ENCODE measurements around the gene MAPKAP1.

MAPKAP1 gene

DNA sequence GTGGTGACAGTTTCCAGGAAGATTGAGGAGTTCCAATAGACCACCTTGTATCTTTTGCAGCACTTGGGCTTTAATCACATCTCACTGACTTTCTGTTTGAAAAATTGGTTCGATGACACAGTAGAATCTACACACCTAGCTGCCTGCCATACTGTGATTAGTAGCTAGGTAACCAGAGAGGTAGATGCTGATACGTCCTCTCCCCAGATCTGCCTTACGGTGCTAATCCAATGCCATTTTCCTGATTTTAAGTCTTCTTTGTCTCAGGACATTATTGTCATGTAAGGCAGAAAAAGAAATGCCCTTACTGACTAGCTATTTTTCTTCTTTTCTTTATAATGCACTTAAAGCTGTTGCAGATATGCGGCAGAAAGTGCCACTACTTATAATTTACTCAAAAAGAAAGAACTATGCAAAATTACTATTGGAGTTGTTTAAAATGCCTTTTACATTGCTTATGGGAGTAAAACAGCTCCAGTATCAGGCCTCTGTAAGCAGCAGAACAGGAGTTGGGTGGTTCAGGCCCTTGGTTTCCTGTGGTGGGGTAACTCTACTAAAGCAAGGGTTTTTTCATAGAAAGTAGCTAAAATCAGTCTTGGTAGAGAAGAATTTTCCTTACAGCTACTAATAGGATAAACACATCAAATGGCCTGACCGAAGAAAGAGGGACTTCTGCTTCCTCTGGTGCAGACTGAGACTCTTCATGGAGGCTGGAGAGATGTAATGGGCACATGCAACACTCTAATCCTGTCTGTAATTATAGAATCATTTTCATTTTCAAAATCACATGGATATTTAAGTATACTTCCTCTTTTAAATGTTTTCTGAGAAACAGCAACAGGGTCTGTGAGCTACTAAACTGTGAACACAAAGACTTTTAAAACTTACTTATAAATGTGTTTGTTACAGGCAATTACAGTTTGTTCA lies 177.2 kb downstream of the MAPKAP1 start:
- no peak for DNase-seq

DNA sequence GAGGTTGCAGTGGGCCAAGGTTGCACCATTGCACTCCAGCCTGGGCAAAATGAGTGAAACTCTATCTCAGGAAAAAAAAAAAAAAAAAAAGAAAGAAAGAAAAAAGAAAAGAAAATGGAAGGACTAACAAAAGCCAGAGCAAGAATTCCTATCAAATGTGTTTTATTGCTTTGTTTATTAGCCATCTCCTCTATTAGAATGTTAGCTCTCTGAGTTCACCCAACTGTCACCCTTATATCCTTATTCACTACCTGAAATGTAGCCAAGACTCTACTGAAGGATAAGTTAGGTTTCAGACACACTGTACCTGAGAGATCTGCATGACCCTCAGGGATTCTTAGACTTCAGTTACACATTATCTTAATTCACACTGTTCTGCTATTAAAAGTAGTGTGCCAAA lies 177.9 kb downstream of the MAPKAP1 start:
- no peak for DNase-seq

DNA sequence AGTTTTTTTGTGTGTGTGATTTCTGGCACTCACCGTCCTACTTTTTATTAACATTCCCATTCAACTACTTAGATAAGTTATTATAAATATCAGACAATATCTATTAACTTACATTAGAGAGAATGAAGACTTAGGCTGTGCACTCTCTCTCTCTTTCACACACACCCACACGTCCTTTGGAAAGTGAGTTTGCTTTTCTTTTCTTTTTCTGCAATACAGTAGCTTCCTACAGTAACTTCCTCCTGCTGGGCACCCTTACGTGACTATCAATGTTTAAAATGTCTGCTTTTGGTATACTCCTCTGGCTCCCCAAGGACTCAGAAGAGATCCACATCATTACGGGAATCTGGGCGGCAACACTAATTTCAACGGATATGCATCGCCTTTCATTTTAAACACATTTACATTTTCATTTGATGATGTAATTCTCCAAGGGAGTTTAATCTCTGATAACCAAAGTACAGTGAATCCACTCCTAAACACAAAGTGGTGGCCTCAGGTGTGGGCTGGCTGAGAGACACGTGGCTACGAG lies 179.5 kb downstream of the MAPKAP1 start:
- no peak for DNase-seq

DNA sequence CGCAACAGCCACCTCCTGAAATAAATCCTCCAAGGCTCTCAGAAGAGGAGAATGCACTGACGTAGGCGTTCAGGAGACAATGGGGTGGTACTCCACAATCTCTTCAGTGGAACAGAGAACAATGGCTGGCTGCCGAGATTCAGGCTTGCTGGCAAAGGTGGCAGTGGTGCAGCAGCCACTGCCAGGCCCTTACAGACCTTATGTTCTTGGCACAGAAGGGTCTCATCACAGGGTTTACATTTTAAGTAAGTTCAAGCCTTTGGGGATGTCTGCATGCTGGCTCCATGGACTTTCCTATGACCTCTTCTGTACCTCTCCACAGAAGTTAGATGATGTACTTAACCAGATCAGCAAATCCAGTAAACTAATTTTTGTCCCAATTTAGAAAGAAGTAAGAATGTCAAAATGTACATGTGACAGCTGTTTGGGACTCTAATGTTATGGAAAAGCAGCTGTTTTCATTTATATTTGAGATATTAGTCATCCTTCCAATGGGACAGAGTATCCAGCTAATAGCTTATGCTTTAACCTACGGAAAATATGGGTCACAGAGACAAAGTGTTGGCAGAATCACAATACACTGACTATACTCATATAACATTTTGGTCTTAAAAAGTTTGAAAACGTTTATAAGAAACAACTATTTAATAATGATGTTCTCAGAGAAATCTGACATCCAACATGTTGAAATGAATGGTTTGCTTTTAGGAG lies 180.9 kb downstream of the MAPKAP1 start:
- DNase-seq, result no peak

DNA sequence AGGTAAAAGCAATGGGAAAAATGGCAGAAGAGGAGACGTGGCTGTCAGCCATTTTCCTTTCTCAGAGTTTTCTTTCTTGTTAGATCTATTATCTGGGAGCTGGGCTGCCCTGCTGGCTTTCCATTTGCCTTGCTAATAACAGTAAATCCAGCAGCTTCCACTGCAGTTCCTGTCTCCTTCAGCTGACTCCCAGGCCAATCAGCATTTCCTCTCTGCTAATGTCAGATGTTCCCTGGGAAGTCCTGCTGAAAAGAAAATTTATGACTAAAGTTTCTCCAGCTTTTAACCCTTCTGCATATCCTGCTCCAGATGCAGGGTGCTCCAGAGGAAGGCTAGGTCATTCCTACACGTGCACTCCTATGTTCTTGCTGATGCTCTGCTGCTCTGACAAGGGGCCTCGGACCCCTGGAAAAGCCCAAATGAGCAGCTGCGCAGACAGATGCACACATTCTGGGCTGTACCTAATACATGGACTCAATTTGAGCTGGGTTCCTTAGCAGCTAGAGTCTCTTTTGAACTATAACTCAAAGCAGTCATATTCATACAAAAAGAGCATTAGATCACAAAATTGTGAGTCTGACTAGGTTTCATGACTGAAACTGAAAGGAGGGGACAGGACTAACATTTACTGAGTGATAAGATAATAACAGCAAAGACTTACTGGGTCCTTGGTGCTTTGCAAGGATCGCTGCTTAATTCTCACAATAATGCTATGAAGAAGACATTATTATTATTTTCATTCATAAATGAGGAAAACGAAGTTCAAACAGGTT lies 182.2 kb downstream of the MAPKAP1 start:
- DNase-seq, result no peak

DNA sequence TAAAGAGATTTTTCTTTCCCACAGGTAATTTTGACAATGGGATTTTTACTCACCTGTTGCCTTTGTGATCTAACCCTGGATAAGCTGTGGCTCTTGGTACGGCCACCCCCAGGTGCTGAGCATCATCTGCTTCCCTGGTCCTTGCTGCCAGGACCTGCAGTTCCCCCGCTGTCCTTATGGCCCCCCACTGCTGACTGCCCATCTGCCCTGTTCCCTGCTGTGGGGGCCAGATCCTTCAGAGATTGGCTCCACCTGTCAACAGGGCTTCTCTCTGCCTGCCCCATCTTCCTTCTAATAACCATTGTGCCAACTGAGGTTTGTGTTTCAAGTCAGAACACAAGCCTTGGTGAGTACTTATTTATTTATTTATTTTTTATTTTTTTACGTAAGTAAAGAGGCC lies 183.3 kb downstream of the MAPKAP1 start:
- no peak for DNase-seq

DNA sequence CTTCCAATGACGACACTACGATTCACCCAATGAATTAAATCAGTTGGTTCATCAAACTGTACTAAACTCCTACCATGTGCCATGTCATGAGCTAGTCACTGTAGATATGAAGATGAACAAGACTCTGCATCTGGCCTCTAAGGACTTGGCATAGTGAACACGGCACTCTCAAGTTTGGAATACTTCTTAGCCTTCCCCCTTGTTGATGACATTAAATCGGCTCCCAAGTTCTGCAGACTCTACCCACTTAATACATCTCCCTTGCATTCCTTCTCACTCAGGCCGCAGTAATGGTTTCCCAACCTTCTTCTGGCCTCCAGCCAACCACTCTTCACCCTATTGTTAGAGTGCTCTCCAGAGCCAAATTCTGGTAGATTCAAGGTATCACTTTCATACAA lies 184.7 kb downstream of the MAPKAP1 start:
- DNase-seq, result no peak

DNA sequence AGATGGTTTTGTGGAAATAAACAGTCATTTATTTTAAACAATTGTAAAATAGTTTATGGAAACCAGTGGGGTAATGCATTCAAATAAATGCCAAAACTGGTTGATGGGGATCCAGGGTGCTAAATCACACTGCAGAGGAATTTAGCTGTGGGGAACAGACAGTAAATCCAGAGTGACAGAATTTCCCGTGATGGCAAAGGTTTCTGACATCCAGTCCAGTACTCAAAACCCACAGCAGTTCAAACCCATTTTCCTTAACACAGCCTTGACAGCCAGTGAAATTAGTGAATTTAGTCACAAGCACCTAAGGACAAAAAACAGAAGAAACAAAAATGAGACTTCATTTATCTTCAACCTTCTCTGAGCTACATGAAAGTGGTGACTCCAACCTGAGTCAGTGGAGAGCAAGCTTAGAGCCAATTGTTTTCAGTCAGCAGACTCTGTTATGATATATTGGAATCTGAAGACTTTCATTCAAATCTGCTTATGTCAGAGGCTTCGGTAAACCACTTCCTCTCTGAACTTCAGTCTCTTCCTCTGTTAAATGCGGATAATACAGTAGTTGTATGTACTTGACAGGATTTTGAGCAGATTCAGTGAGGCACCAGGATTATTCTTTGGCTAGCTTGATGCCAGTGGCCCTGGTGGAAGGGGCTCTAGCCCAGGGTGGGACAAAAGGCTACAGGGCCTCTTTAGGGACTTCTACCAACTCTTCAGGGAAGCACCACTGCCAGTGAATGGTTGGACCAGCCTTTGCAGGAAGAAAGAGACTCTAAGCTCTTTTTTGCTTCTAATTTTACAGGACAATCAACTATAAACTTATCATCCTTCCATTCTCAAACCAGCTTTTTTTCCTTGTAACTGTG lies 185.3 kb downstream of the MAPKAP1 start:
- DNase-seq, result no peak

DNA sequence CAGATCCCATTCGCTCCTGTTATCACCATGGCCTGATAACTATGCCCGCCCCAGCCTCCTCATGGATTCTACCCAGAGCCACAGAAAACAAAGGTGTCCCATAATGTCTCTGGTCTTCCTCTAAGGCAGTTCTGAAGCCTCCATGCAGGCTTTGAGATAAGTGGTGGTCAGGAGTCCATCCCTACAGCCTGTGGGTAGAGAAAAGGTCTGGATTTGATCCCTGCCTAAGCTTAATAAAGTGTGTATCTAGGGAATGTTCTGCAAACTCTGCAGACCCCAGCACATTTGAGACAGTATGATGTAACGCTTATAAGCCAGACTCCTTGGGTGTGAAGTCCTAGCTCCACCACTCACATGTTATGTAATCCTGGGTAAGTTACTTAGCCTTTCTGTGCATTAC lies 187.3 kb downstream of the MAPKAP1 start:
- DNase-seq, result no peak

DNA sequence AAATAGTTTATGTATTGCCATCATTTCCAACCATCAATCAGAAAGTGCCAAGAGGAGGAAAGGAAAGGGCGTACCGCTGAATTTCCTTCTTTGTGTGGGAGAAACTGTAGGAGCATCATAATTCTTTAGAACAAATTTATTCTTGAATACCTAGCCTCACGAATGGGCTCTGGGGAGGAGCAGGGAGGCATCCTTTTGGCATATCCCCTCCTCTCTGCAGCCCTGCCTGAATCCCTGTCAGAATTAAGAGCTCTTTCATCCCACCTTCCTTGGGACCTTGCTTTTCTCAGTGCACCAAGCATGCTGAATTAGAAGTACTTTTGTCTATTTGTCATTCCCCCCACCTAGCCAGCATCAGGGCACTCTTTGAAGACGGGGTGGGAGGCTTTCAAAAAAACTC lies 189.4 kb downstream of the MAPKAP1 start:
- no peak for DNase-seq

DNA sequence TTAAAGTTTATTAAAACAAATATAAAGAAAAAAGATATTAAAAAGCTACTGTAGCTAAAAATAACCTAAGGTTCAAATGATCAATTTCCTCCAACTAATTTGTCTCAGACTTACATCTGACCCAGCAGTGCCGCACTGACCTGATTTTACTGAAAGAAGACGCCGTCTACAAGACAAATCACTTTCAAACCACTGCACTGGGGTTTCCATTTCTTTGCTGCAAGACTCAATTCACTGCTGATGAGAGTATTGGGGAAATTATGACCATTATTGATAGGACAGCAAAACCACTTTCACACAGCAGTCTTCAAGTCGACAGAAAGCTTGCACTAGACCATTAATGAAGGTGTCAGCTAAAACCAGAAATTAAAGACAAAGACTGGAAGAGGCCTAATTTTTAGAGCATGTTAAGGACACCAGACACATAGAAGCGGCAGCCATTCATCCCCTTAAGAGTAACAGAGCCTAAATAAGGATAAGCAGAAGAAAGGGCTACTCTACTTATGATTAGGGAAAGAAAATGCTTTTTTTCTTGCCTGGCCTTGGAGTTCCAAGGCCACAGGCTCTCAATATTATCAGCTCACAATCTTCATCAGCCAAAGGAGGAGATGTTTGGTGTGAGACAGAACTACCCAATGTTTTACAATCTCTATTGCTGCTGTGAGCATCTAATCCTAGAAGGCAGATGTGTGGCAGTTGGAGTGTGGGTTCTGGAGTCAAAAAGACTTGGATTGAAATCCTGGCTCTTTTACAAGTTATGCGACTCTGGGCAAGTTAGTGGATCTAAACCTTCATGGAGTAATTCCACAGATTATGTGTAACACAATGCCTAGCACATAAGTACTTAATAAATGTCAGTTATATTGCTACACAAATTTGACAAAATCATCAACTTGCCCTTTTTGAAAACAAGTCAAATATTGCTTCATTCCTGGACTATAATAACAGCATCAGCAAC lies 190.7 kb downstream of the MAPKAP1 start:
- no peak for DNase-seq

DNA sequence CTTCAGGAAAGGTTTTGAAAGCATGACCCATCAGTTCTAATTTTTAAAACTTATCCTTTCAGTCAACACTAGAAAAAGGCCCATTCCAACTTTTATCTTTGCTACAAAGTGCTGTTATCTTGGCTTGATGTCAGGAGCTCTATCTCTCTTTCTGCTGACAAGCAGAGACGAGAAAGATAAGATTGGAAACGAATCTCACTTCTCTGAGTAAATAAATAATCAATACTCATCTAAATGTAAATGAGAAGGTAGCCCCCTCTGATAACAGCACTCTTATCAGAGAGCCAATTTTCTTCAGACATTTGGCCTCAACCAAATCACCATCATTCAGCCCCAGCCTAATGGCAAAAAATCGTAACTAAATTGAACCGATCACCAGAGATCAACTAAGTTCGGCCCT lies 191.7 kb downstream of the MAPKAP1 start:
- DNase-seq, result no peak

DNA sequence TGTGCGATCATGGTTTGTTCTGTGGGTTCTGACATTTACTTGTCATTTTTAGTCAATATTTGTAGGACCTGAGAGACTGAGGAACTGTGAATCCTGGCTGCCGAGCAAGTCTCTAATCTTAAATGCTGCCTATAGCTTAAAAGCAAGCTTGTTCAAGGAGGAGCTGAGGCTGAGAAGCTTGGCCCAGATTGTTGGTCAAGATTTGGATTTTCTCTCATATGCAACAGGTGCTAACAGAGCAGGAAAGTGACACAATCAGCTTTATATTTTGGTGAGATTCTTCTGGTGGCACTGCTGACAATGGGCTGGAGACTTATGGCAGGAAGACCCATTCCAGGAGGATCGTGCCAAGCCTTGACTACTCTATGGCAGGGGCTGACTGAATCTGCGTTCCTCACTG lies 192.5 kb downstream of the MAPKAP1 start:
- DNase-seq, result no peak

DNA sequence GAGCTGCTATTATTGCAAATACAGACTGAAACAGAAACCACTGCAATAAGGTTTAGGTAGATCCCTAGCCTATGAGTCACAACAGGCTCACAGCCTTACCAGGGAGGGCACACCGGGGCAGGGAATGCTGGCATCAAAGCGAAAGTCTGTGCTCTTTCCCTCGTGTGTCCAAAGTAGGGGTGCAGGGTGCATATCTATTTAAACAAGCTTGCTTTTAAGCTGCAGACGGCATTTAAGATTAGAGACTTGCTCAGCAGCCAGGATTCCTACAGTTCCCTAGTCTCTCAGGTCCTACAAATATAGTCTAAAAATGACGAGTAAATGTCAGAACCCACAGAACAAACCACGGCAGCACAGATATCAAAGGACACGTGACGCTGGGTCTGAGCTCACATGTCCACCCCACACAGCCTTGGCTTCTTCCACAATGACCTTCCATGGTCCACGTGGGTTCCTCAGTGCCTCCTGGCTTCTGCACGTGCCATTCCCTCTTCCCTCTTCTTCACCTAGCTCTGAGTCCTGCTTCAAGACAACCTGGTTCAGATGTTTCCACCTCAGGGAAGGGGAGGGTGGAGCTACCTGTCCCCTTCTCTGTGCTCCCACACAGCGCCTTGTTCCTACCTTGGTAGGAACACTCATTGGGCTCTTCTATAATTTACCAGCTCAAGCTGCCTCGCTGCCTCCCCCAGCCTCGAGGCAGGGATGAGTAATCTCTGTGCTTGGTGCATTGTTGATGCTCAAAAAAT lies 193.2 kb downstream of the MAPKAP1 start:
- no peak for DNase-seq

DNA sequence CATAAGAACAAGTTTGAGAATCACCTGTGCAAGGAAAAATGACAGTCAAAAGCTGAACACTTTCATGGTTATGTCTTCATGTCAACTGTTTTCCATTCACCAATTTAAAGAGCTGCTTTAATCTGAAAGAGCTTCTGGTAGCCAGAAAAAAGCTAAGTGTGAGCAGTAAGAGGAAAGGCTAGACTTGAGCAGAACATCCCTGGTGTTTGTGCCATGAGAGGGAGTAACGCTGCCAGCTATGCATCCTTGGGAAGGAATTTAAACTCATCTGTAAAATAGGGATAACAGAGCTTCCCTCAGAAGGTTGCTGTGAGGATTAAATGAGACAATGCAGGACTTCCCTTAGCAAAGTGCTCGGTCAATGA lies 193.7 kb downstream of the MAPKAP1 start:
- DNase-seq, result no peak

DNA sequence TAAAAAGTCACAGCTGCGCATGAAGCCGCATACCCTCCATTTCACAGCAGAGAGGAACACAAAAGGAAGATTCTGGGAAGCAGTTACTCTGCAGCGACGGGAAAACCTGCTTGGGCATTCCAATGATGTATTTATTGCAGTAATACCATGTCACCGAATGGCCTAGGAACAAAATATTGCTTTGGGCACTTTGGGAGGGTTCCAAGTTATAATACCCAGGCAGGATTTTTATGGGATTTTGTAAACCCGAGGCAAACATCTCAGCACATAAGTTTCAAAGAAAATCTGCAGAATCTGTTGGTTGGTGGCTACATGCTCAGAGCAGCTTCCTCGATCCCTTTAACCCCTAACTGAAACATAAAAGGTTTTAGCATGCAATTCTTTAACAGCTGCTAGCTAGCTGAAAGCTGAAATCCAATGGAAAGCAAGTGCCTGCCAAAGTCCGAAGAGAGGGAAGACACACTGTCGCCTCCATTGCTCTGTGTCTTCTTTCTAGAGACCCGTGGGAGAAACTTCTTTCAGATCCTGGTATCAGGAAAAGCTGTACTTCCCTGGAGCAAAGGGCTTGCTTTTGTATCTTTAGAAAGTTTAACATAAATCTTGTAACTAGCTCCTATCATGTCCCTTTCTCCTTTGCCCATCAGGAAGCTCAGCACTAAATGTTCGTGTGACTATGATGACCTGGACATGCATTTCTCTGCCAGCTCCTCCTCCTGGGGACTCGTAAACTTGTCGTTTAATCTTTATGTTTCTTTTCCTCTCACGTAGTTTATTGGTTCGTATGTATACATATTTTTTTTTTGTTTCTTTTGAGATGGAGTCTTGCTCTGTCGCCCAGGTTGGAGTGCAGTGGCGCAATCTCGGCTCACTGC lies 195.0 kb downstream of the MAPKAP1 start:
- no peak for DNase-seq

DNA sequence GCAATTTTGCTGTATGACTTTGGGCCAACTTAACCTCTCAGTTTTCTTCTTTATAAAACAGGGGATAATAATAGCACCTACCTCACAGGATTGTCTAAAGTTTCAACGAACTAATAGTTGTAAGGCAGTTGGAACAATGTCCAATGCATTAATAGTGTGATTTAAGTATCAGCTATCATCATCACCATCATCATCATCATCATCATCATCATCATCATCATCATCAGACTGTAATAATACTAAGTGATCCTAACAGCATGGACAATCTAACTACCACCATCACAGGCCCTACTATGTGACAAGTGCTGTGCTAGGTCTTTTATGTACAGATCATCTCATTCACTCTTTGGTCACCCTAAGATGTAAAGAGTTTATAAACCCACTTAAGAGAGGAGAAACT lies 196.0 kb downstream of the MAPKAP1 start:
- no peak for DNase-seq

DNA sequence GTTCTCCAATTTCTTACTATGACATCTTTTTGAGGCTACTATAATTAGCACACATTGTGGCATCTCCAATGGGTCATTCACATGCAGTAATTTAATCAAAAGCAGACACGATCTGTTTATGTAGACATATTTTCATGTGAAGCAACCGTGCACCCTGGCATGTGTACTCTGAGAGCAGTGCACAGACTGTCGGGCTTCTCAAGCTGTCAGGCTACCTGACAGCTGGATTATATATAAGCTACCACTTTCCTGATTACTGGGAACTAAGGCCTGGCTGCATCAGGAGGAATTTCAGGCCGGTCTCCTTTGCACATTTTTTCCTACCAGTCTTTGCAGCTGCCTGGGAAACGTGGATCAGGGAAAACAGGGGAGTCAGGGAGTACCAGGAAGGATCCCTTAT lies 197.5 kb downstream of the MAPKAP1 start:
- DNase-seq, result no peak

DNA sequence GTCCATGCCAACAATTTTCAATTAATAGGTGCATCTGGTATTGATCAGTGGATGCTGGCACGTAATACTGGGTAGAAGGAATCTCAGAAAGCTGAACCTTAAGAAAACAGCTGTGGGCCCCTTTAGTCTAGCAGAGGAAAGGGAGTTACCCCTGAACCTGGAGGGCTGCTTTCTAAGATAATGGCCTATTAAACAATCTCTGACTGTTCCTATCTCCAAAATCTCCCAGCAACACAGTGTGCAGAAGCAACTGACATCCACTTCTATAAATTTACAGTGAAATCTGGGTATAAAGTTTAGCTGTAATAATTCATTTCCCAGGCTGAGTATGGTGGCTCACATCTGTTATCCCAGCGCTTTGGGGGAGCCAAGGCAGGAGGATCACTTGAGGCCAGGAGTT lies 198.8 kb downstream of the MAPKAP1 start:
- DNase-seq, result no peak
